Effector CD8-positive, alpha-beta T cell (primary cell): ENCODE results near the gene TCF25.
"Not testable (repeated sequence)": the region's sequence is repeated elsewhere in the genome, so short reads cannot be mapped to it uniquely, and the experiment has no call there.

Experiments
- DNase-seq: peaks from one replicate; lab custom pipeline; 2025; lab: John Stamatoyannopoulos, UW

Gene TCF25

GRCh38 chr16:89920723-89921122, 47.3 kb downstream of the TCF25 start:
- DNase-seq: no peak

- no peak for DNase-seq
Measured at GRCh38 chr16:89921131-89921701, 47.8 kb downstream of the TCF25 start.

- no peak for DNase-seq
Measured at GRCh38 chr16:89921702-89922476, 48.5 kb downstream of the TCF25 start.

DNA sequence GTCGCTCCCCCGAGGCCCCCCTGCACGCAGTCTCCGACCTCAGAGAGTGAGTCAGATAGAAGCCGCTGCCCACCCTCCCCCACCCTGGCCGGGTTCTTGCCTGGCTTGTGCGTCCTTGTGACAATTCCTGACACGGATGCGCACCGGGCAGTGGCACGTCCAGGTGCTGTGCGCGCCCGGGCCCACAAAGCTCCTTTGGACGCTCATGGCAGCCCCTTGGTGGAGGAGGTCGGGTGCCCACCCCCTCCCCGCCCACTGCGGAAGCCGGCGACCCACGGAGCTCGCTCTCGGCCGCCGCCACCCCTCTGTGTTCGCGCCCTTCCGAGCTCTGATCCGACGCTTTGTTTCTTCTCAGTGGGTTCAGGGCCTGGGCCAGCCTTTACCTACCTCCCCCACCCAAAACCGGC, 49.1 kb downstream of the TCF25 start:
- DNase-seq: no peak

DNA sequence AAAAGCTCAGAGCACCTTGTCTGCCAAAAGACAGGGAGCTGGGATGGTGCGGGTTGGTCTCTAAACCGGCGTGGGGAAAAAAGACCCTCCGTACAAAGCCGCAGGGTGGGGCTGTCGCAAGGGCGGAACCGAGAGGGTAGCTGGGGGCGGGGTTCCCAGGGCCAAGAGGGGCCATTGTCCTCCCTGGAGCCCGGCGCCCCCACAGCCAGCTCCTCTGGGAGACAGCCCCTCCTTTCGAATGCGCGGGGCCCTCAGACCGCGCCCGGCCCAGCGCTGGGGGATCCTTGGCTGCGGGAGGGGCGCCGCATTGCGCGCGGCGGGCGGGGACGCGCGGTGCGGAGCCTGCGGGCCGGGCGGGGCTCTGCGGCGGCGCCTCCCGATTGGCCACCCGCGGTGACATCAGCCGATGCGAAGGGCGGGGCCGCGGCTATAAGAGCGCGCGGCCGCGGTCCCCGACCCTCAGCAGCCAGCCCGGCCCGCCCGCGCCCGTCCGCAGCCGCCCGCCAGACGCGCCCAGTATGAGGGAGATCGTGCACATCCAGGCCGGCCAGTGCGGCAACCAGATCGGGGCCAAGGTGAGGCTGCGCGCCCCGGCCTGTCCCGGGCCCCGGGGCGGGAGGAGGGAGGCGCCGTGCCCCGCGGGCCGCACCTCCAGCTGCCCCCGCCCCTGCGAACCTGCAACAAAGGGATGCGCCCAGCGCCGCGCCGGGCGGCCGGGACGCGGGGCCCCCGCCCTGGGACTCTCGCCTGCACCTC, 49.7 kb downstream of the TCF25 start, which contains the start of gene TUBB3:
TUBB3 (plus strand) TSS at position 459 of the 756 bp plus-strand sequence; CDS start at position 519, 60 bp downstream.
- DNase-seq: no peak

DNA sequence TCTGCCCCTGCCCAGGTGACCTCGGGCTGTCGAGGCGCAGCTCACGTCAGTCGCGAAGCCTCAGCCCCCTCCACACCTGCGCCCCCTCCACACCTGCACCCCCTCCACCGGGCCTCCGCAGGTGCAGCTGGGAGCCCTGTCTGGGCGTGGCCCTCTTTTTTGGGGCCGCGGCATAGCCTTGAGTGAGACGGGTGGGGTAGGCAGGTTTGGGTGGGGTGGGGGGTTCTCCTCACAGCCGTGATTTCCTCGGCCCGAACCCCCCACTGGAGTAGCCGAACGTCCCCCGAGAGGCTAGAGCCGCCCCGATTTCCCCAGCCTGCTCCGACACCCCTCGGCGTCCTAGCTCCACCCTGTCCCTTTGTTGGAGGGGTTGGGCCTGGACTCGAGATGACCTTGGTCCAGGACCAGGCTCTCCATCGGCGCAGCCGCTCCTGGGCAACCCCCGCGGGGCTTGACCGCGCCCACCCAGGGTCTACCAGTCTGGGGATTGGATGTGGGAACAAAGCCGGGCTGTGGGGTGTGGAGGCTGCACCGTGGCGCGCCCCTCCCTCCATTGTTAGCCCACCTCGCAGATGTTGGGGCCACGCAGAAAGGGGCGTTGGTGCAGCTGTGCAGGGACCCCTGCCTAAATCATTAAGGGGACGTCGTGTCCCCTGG, 50.4 kb downstream of the TCF25 start:
- DNase-seq: no peak

DNA sequence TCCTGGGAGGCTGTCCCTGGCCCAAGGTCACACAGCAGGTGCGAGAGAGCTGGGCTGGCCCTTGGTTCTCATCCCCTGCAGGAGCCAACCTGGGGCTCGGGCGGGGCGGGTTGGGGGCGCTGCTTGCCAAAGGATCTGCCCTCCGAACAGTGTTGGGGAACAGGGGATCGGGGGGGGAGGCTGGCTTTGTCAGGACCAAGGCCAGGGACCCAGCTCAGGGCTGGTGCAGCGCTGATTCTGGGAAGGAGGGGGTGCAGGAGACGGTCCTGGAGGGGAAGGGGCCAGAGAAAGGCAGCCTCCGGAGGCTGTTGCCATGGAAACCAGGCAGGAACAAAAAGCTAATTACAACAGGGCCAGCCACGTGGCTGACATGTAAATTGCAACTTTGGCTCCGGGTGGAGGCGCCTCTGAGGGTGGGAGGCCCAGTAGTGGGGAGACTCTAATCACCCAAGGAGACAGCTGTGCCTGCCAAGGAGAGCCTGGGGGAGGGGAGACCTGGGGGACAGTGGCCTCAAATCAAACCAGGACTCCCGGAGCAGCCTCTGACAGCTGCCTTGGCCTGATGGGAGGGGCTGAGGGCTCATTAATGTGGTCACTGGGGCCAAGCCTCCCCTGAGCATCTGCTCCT, 51.0 kb downstream of the TCF25 start:
- peak; percentile 13 for DNase-seq

GRCh38 chr16:89924925-89925307, 51.5 kb downstream of the TCF25 start:
- DNase-seq: no peak

DNA sequence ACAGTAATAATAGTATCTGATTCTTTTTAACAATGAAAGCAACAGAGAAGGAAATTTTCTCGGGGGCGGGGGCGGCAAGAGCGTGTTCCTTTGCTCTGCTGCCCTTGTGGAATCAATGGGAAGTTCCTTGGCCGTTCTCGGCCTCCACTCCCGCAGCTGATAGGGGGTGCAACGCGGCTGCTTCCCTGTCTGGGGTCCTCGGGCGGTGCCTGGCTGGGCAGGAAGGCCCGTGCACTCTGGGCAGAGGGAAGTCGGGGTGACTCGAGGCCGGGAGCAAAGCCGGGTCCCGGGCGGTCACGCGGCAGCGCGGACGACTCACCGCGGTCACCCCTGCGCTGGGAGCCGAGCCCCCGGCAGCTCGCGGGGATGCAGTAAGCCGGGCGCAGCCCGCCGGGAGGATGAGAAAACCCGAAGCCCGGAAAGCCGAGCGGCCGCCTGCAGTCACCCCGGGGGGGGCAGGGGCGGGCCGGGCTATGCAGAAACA, 52.2 kb downstream of the TCF25 start:
- DNase-seq: no peak

- no peak for DNase-seq
Measured at GRCh38 chr16:89931305-89931896, 58.0 kb downstream of the TCF25 start.

- DNase-seq: no peak
Measured at GRCh38 chr16:89931964-89932363, 58.6 kb downstream of the TCF25 start.

GRCh38 chr16:89934019-89934418, 60.6 kb downstream of the TCF25 start:
- not testable (repeated sequence) for DNase-seq

- no peak for DNase-seq
Measured at GRCh38 chr16:89934611-89935553, 61.5 kb downstream of the TCF25 start.

DNA sequence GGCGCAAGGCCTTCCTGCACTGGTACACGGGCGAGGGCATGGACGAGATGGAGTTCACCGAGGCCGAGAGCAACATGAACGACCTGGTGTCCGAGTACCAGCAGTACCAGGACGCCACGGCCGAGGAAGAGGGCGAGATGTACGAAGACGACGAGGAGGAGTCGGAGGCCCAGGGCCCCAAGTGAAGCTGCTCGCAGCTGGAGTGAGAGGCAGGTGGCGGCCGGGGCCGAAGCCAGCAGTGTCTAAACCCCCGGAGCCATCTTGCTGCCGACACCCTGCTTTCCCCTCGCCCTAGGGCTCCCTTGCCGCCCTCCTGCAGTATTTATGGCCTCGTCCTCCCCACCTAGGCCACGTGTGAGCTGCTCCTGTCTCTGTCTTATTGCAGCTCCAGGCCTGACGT, 62.2 kb downstream of the TCF25 start:
- DNase-seq: not testable (repeated sequence)

DNA sequence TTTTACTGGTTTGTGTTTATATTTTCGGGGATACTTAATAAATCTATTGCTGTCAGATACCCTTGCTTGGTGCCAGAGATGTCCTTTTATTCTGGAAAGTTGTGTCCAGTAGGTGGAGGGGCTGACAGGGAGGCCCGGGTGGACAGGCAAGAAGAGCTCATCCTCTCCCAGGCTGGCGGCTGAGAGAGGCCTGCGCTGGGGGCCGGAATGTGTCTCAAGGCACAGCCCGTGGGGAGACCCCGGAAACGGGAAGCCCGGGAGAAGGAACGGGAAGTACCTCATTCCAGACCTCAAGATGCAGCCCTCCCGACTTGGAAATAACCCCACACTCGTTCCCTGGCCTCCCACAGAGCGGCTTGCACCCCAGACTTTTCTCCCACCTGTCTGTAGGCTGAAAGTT, 62.6 kb downstream of the TCF25 start:
- no peak for DNase-seq

- DNase-seq: no peak
Measured at GRCh38 chr16:89936508-89936907, 63.1 kb downstream of the TCF25 start.

DNA sequence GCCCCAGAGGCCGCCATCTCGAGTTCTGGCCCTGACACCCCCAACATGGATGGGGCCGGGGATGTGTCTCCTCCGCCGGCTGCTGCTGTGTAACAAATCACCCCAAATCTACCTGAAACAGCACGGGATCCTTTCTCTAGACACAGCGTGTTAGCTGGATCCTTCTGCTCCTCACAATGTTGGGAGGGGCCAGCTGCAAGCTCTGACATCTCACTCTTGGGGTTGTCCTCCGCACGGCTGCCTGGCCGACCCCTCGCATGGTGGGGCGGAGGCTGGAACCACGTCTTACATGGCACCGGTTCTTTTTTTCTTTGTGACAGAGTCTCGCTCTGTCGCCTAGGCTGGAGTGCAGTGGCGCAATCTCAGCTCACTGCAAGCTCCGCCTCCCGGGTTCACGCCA, 63.6 kb downstream of the TCF25 start:
- DNase-seq: no peak

- no peak for DNase-seq
Measured at GRCh38 chr16:89938175-89938885, 64.9 kb downstream of the TCF25 start.

DNA sequence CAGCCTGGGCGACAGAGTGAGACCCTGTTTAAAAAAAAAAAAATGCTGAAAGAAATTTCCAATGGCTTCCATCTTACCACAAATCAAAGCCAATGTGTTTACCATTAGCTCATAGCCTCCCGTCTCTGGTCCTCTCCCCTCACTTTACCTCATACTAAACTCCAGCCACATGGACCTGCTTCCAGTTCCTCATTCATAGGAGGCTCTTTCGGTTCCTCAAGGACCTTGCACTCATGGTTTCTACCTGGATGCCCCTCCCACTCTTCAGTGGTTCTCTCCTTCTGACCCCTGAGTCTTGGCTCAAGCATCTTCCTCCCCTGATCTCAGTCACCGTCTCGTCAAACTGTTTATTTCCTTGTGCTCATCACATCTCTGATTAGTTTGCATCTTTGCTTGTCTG, 71.4 kb downstream of the TCF25 start:
- no peak for DNase-seq

DNA sequence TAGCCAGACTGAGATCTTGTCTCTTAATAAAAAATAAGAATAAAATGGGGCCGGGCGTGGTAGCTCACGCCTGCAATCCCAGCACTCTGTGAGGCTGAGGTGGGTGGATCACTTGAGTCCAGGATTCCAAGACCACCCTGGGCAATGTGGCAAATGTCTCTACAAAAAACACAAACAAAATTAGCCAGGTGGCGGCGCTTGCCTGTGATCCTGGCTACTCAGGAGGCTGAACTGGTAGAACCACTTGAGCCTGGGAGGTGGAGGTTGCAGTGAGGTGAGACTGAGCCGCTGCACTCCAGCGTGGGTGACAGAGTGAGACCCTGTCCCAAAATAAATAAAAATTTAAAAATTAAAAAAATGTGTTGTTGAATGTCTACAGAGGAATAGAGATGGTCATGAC, 72.3 kb downstream of the TCF25 start:
- DNase-seq: no peak
